Activated T-helper 1 cell treated with anti-CD3 and anti-CD28 coated beads, Interleukin-12 subunit alpha, Interleukin-12 subunit beta, Interleukin-2, Interleukin-4 antibody, amounts not matched to agents 30 ng/mL and 10 ng/mL and 1 ng/mL, durations not matched to agents 14 hours and 24 hours and 36 hours (primary cell): Measurements from ENCODE around the gene INPP5A. TPM values are rescaled to one million over a fixed set of nuclear protein-coding genes. Genes with fewer than 3 reads are reported as not detected.
"Not testable (repeated sequence)": the region's sequence is repeated elsewhere in the genome, so short reads cannot be mapped to it uniquely, and the experiment has no call there.

Experiments
- DNase-seq: peaks from one replicate; pipeline ENCODE4 v3.0.0; 2021; ENCODE audit warnings: low spot score
- H3K27ac Mint-ChIP-seq: one replicate; pipeline ENCODE4 v1.8.0; 2021; ENCODE audit warnings: mild to moderate bottlenecking, mixed read lengths
- H3K27me3 Mint-ChIP-seq: one replicate; pipeline ENCODE4 v1.8.0; 2022; ENCODE audit warnings: mild to moderate bottlenecking, moderate library complexity, mixed read lengths; ENCODE audit not compliant: insufficient read depth
- H3K36me3 Mint-ChIP-seq: one replicate; pipeline ENCODE4 v1.8.0; 2021; ENCODE audit warnings: low read depth, mixed read lengths
- H3K4me1 Mint-ChIP-seq: one replicate; pipeline ENCODE4 v1.8.0; 2021; ENCODE audit warnings: low read depth, mixed read lengths
- H3K4me3 Mint-ChIP-seq: one replicate; pipeline ENCODE4 v1.8.0; 2021; ENCODE audit warnings: mild to moderate bottlenecking, moderate library complexity, mixed read lengths
- H3K9me3 Mint-ChIP-seq: one replicate; pipeline ENCODE4 v1.8.0; 2021; ENCODE audit warnings: mixed read lengths
- intact Hi-C: fragments of 100-400 bp; cut with micrococcal nuclease; formaldehyde crosslinking; loops from one replicate; pipeline ENCODE4 v1.15.1; 2024
- total RNA-seq: library from RNA; stranded (reverse); gene quantifications from 2 replicates; pipeline ENCODE4 v1.2.3, GENCODE V29; 2022

INPP5A gene
- total RNA-seq, result 11.1 and 13.4 TPM in 2 replicates

GRCh38 chr10:132537684-132538001 lies at the start of gene INPP5A:
Gene INPP5A (plus strand): TSS chr10:132537787. CDS start chr10:132538097, 310 bp downstream.
- no peak for DNase-seq

GRCh38 chr10:132488231-132488821 lies 49.3 kb upstream of the INPP5A start:
- H3K9me3 Mint-ChIP-seq, result peaks cover 4% of the 10 kb centered on the region
- H3K4me3 Mint-ChIP-seq, result no peak overlapping the region
- H3K27ac Mint-ChIP-seq, result no peak overlapping the region
- no peak for DNase-seq
- H3K36me3 Mint-ChIP-seq, result no peaks in the 10 kb centered on the region
- H3K4me1 Mint-ChIP-seq, result no peaks in the 10 kb centered on the region
- intact Hi-C loops, result no loop called here
- no peaks in the 10 kb centered on the region for H3K27me3 Mint-ChIP-seq

More at GRCh38 chr10:132537684-132538001, at the start of gene INPP5A:
- peak within 1 kb of the TSS; percentile 89 for H3K27ac Mint-ChIP-seq
- H3K4me3 Mint-ChIP-seq, result peak within 1 kb of the TSS; percentile 94
- no peaks in the 10 kb centered on the region for H3K9me3 Mint-ChIP-seq
- peaks cover 8% of the 10 kb centered on the region for H3K27me3 Mint-ChIP-seq
- peaks cover 4% of the 10 kb centered on the region for H3K36me3 Mint-ChIP-seq
- peaks cover 45% of the 10 kb centered on the region for H3K4me1 Mint-ChIP-seq
- intact Hi-C loops, result loop anchor here (1.0 to 5.0 kb wide), 16 partner anchors 55 to 855 kb away; partner anchors contain the start of genes DPYSL4, LRRC27, MTG1 and PAOX

- DNase-seq, result no peak
- H3K9me3 Mint-ChIP-seq, result peaks cover 4% of the 10 kb centered on the region
- no peaks in the 10 kb centered on the region for H3K4me1 Mint-ChIP-seq
- H3K36me3 Mint-ChIP-seq, result no peaks in the 10 kb centered on the region
- no peak overlapping the region for H3K27ac Mint-ChIP-seq
- H3K27me3 Mint-ChIP-seq, result no peaks in the 10 kb centered on the region
- H3K4me3 Mint-ChIP-seq, result no peak overlapping the region
- intact Hi-C loops, result no loop called here
These were observed 48.4 kb upstream of the INPP5A start for GRCh38 chr10:132489053-132489703.

- Mint-ChIP-seq H3K4me1 (no peaks in the 10 kb centered on the region), H3K27me3 (peaks cover under 1% of the 10 kb centered on the region), H3K9me3 (peaks cover 4% of the 10 kb centered on the region), H3K27ac (no peak overlapping the region), H3K36me3 (no peaks in the 10 kb centered on the region), H3K4me3 (no peak overlapping the region)
- intact Hi-C loops, result no loop called here
- DNase-seq, result no peak
These were observed 47.7 kb upstream of the INPP5A start for GRCh38 chr10:132489704-132490534.

GRCh38 chr10:132491534-132491933 lies 46.1 kb upstream of the INPP5A start:
- DNase-seq, H3K4me3 Mint-ChIP-seq, H3K9me3 Mint-ChIP-seq, intact Hi-C loops, H3K27ac Mint-ChIP-seq, H3K4me1 Mint-ChIP-seq, H3K27me3 Mint-ChIP-seq, H3K36me3 Mint-ChIP-seq: not testable (repeated sequence)

GRCh38 chr10:132492323-132493025 lies 45.1 kb upstream of the INPP5A start:
- peaks cover 4% of the 10 kb centered on the region for H3K9me3 Mint-ChIP-seq
- H3K27ac Mint-ChIP-seq, result no peak overlapping the region
- peaks cover 3% of the 10 kb centered on the region for H3K27me3 Mint-ChIP-seq
- DNase-seq, result no peak
- H3K4me3 Mint-ChIP-seq, result no peak overlapping the region
- intact Hi-C loops, result no loop called here
- H3K36me3 Mint-ChIP-seq, result no peaks in the 10 kb centered on the region
- no peaks in the 10 kb centered on the region for H3K4me1 Mint-ChIP-seq

GRCh38 chr10:132493246-132493755 lies 44.3 kb upstream of the INPP5A start:
- peaks cover 3% of the 10 kb centered on the region for H3K27me3 Mint-ChIP-seq
- no peak overlapping the region for H3K27ac Mint-ChIP-seq
- H3K4me1 Mint-ChIP-seq, result no peaks in the 10 kb centered on the region
- DNase-seq, result no peak
- H3K4me3 Mint-ChIP-seq, result no peak overlapping the region
- H3K36me3 Mint-ChIP-seq, result no peaks in the 10 kb centered on the region
- intact Hi-C loops, result no loop called here
- peaks cover 4% of the 10 kb centered on the region for H3K9me3 Mint-ChIP-seq

GRCh38 chr10:132493756-132494290 lies 43.8 kb upstream of the INPP5A start:
- Mint-ChIP-seq H3K27ac (no peak overlapping the region), H3K27me3 (peaks cover 3% of the 10 kb centered on the region), H3K36me3 (no peaks in the 10 kb centered on the region), H3K9me3 (peaks cover 4% of the 10 kb centered on the region), H3K4me3 (no peak overlapping the region), H3K4me1 (no peaks in the 10 kb centered on the region)
- intact Hi-C loops, result no loop called here
- DNase-seq, result no peak

- H3K4me3 Mint-ChIP-seq, result no peak overlapping the region
- no peaks in the 10 kb centered on the region for H3K4me1 Mint-ChIP-seq
- H3K27ac Mint-ChIP-seq, result no peak overlapping the region
- H3K36me3 Mint-ChIP-seq, result no peaks in the 10 kb centered on the region
- intact Hi-C loops, result no loop called here
- peaks cover 3% of the 10 kb centered on the region for H3K27me3 Mint-ChIP-seq
- no peak for DNase-seq
- H3K9me3 Mint-ChIP-seq, result peaks cover 4% of the 10 kb centered on the region
These were observed 42.5 kb upstream of the INPP5A start for GRCh38 chr10:132494866-132495630.

- H3K4me3 Mint-ChIP-seq, result no peak overlapping the region
- no peaks in the 10 kb centered on the region for H3K9me3 Mint-ChIP-seq
- no peak for DNase-seq
- peaks cover 3% of the 10 kb centered on the region for H3K27me3 Mint-ChIP-seq
- H3K36me3 Mint-ChIP-seq, result no peaks in the 10 kb centered on the region
- H3K27ac Mint-ChIP-seq, result no peak overlapping the region
- no peaks in the 10 kb centered on the region for H3K4me1 Mint-ChIP-seq
- intact Hi-C loops, result no loop called here
These were observed 41.1 kb upstream of the INPP5A start for GRCh38 chr10:132496360-132497062.

- Mint-ChIP-seq H3K27ac (no peak overlapping the region), H3K27me3 (peaks cover 3% of the 10 kb centered on the region), H3K4me1 (no peaks in the 10 kb centered on the region), H3K36me3 (no peaks in the 10 kb centered on the region), H3K4me3 (no peak overlapping the region), H3K9me3 (no peaks in the 10 kb centered on the region)
- no peak for DNase-seq
- intact Hi-C loops, result no loop called here
These were observed 40.4 kb upstream of the INPP5A start for GRCh38 chr10:132497063-132497680.
